Mucosa of stomach (tissue), 1 donor: ENCODE data around the gene ROCK2.
A peak's percentile ranks its signal among the peaks of the same experiment; 100 is the strongest.

ENCODE experiments used
- H3K27me3 ChIP-seq: one replicate; pipeline ENCODE4 v1.7.0; 2013; ENCODE audit warnings: mild to moderate bottlenecking, low read length; ENCODE audit not compliant: control insufficient read depth, insufficient read depth
- H3K36me3 ChIP-seq: one replicate; pipeline ENCODE4 v1.7.0; 2013; ENCODE audit warnings: low read length; ENCODE audit not compliant: control insufficient read depth, insufficient read depth
- H3K4me1 ChIP-seq: one replicate; pipeline ENCODE4 v1.7.0; 2013; ENCODE audit warnings: mild to moderate bottlenecking, low read length; ENCODE audit not compliant: control insufficient read depth, insufficient read depth
- H3K4me3 ChIP-seq: one replicate; pipeline ENCODE4 v1.7.0; 2013; ENCODE audit warnings: low read length
- H3K9ac ChIP-seq: one replicate; pipeline ENCODE4 v1.7.0; 2013; ENCODE audit warnings: mild to moderate bottlenecking, low read length, moderate library complexity
- H3K9me3 ChIP-seq: one replicate; pipeline ENCODE4 v1.7.0; 2013; ENCODE audit warnings: mild to moderate bottlenecking, low read length, moderate library complexity; ENCODE audit not compliant: control insufficient read depth
- donor health status: Pancreatic carcinoma.

ROCK2 gene

DNA sequence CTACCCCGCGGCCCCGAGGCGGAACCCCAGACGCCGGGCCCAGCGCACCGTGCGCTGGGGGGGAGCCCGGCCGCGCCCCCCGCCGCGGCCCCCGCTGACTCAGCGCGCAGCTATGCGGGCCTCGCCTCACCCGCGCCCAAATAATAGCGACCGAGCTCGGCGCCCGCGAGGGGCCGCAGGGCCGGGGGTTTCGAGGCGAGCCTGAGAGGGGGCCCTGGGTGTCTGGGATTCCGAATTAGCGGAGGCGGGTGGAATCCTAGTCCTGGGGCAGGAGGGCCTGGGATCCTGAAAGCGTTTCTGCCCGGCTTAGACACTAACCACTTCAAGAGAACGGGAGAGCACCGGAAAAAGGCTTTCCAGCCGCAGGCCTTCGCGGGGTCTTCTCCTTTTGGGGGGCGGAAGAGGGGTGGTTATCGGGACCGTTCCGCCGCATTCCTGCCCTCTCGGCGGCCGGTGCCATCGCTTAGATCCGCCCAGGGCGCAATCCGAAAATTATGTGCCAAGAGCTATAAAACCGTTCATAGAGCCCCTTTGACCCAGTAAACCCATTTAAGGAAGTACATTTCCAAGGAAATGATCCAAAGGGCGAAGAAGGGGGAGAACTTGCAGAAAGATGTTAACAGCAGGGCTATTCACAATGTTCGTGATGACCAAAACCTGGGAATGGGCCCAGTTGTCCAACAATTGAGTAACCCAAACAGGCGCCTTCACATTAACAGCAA is 681 bp upstream of the ROCK2 start:
- H3K4me3 ChIP-seq: peak overlapping the region; percentile 88
- H3K4me1 ChIP-seq: peaks cover 12% of the 10 kb centered on the region
- no peaks in the 10 kb centered on the region for H3K36me3 ChIP-seq
- H3K9ac ChIP-seq: peak overlapping the region; percentile 92
- H3K9me3 ChIP-seq: no peaks in the 10 kb centered on the region
- H3K27me3 ChIP-seq: no peaks in the 10 kb centered on the region

DNA sequence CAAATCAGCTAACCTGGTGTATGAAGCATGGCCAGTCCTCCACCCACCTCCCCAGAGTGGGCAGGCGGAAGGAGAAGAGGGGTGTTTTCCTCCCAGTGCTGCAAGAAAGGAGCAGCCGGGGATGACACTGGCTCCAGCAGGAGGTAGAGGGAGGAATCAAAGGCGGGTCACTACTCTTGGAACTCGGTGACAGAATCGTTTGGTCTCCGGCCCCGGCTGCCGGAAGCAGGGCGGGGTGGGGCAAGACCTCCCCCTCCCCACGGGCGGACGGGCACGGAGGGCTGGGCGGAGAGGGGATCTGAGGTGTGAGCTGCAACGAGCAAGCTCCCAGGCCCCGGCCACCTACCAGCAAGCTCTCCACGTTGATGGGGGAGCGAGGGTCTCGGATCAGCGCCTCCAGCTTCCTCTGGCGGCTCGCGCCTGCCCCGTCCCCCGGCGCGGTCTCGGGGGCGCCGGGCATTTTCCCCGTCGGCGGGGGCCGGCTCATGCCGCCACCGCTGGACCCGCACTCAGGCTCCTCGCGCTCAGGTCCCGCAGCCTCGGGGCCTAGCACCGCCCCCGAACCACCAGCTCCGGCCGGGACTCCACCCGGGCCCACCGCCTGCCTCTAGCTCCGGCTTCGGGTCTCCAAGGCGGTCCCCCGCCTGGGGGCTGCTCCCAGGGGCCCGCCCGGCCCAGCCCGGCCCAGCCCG is 640 bp downstream of the ROCK2 start:
- Histone ChIP-seq H3K36me3 (no peaks in the 10 kb centered on the region), H3K4me3 (peak overlapping the region; percentile 75), H3K9ac (peak overlapping the region; percentile 90), H3K4me1 (peaks cover 19% of the 10 kb centered on the region), H3K27me3 (no peaks in the 10 kb centered on the region), H3K9me3 (no peaks in the 10 kb centered on the region)

DNA sequence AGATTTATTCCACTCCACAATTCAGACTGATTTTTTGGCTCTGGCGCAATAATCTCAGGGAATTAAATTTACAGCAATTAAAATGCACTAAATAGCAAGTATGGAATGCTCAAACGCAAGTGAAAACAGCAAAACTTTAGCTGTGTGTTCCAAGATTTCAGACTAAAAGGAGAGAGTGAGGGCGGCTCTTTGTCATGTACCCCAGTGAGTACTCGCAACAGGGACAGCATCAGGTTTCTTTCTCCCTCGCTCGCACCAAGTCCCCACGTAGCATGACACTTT is 1.1 kb downstream of the ROCK2 start:
- no peaks in the 10 kb centered on the region for H3K36me3 ChIP-seq
- peak overlapping the region; percentile 75 for H3K4me3 ChIP-seq
- H3K9me3 ChIP-seq: no peaks in the 10 kb centered on the region
- peaks cover 19% of the 10 kb centered on the region for H3K4me1 ChIP-seq
- H3K9ac ChIP-seq: peak overlapping the region; percentile 90
- no peaks in the 10 kb centered on the region for H3K27me3 ChIP-seq

DNA sequence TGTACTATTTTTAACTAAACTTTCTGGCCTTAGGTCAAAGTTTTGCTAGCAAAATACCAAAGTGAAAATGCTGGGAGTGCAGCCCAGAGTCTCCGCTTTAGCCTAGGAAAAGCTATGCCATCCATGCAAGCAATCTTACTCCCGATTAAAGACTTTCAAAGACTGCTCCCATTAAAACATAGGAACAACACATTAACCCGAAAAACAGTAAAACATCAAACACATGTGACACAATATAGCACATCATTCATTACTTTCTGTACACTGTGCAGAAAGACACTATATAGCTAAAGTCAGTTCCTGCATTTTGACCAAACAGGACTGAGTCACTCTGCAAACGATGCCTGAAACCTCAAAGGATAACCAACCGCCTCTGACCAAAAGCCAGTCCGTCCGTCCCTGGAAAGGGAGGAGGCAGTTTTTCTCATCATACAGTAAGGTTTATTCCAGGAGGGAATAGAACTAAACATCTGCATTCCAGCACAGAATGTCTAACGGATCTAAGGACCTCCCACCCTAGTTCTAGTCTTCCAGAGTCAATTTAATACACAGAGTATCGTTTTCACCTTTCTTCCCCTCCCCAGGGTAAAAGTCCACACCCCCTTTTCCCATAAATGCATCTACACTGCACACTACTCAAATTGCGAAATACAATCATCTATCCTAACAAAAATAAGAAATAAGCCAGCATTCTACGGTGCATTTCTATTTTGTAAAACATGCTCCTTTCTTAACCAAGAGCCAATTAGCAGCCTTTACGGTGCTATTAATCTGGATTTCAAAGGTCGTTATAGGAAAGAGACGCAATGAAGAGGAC is 1.7 kb downstream of the ROCK2 start:
- Histone ChIP-seq H3K9me3 (no peaks in the 10 kb centered on the region), H3K36me3 (no peaks in the 10 kb centered on the region), H3K27me3 (no peaks in the 10 kb centered on the region), H3K4me1 (peaks cover 19% of the 10 kb centered on the region), H3K4me3 (peak overlapping the region; percentile 75), H3K9ac (peak overlapping the region; percentile 90)

DNA sequence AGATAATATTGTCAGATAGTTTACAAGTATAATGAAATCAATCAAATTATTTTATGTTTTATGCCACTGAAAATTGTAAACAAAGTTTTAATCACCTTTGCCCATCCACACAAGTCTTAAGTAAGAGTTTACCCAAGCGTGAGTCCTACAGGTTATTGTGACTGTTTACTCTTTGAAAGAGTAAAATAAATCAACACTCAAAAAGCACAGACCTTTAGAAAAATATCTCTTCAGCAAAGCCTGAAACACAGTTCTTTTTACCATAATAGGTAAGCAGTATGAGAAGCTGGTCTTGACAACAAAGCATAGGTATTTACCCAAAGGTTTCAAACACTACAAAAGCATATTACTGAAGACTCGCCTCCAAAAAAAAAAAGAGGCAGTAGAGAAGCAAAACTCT is 3.7 kb downstream of the ROCK2 start:
- H3K4me1 ChIP-seq: peaks cover 16% of the 10 kb centered on the region
- no peak overlapping the region for H3K9ac ChIP-seq
- no peaks in the 10 kb centered on the region for H3K9me3 ChIP-seq
- no peaks in the 10 kb centered on the region for H3K36me3 ChIP-seq
- H3K27me3 ChIP-seq: no peaks in the 10 kb centered on the region
- no peak overlapping the region for H3K4me3 ChIP-seq

DNA sequence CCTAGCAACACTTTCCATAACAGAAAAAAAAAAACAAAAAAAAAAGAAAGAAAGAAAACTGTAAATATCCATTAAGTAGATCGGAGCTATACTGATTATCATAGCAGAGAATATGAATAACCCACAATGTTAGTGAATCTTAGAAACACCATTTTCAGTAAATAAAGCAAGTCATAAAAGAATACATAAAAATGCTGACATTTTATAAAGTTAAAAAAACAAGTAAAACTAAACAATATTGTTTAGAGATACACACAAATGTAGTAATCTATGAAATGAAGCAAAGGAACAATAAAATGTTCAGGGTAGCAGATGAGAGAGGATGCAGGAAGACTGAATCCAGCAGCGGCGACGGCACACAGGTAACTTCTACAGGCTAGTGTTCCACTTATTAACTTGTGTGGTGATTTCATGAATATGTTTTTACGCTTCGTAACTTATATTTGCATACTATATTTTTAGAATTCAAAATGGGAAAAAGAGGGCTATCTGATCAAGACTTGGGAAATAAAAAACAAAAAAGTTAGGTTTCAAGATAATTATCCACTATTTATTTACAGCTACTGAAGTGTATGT is 4.8 kb downstream of the ROCK2 start:
- H3K4me3 ChIP-seq: no peak overlapping the region
- H3K4me1 ChIP-seq: peaks cover 10% of the 10 kb centered on the region
- H3K9me3 ChIP-seq: no peaks in the 10 kb centered on the region
- H3K9ac ChIP-seq: no peak overlapping the region
- H3K27me3 ChIP-seq: no peaks in the 10 kb centered on the region
- no peaks in the 10 kb centered on the region for H3K36me3 ChIP-seq

DNA sequence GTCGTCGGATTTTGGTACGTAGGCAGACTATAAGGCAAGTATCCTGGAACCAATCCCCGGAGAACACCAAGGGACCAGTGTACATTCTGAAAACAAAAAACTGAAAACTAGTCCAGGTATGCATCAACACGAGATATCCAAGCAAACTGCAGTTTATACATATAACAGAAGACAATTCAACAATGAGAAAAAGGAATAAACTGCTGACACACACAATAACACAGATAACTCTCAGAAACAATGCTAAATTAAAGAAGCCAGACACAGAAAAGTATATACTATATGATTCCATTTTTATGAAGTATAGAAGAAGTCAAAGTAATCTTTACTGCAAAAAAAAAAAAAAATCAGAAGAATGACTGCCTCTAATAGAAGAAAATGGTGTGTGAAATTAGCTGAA is 5.9 kb downstream of the ROCK2 start:
- H3K9me3 ChIP-seq: no peaks in the 10 kb centered on the region
- H3K27me3 ChIP-seq: no peaks in the 10 kb centered on the region
- H3K4me3 ChIP-seq: no peak overlapping the region
- no peak overlapping the region for H3K9ac ChIP-seq
- no peaks in the 10 kb centered on the region for H3K36me3 ChIP-seq
- peaks cover 17% of the 10 kb centered on the region for H3K4me1 ChIP-seq

DNA sequence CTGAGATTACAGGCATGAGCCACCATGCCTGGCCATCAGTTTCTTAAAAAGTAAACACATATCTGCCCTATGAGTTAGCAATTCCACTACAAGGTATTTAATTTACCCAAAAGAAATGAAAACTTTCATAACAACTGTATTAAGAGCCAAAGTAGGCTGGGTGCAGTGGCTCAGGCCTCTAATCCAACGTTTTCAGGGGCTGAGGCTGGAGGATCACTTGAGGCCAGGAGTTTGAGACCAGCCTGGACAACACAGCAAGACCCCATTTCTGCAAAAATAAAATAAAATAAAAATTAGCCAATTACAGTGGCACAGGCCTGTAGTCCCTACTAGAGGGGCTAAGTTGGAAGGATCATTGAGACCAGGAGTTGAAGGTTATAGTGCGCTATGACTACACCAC is 6.5 kb downstream of the ROCK2 start:
- H3K9me3 ChIP-seq: no peaks in the 10 kb centered on the region
- H3K9ac ChIP-seq: no peak overlapping the region
- no peak overlapping the region for H3K4me3 ChIP-seq
- no peaks in the 10 kb centered on the region for H3K36me3 ChIP-seq
- H3K27me3 ChIP-seq: no peaks in the 10 kb centered on the region
- peaks cover 17% of the 10 kb centered on the region for H3K4me1 ChIP-seq

DNA sequence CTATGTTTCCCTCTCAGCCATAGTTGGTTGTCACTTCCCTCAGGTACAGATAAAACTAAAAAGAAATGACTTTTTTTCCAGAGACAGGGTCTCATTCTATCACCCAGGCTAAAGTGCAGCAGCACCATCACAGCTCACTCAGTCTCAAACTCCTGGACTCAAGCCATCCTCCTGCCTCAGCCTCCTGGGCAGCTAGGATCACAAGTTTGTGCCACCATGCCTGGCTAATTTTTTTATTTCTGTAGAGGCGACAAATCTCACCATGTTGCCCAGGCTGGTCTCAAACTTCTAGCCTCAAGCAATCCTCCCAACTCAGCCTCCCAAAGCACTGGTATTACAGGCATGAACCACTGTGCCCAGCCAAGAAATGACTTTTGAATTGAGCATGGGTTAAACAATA is 8.2 kb downstream of the ROCK2 start:
- H3K27me3 ChIP-seq: no peaks in the 10 kb centered on the region
- no peaks in the 10 kb centered on the region for H3K36me3 ChIP-seq
- H3K9me3 ChIP-seq: no peaks in the 10 kb centered on the region
- peaks cover 17% of the 10 kb centered on the region for H3K4me1 ChIP-seq
- no peak overlapping the region for H3K4me3 ChIP-seq
- H3K9ac ChIP-seq: no peak overlapping the region

DNA sequence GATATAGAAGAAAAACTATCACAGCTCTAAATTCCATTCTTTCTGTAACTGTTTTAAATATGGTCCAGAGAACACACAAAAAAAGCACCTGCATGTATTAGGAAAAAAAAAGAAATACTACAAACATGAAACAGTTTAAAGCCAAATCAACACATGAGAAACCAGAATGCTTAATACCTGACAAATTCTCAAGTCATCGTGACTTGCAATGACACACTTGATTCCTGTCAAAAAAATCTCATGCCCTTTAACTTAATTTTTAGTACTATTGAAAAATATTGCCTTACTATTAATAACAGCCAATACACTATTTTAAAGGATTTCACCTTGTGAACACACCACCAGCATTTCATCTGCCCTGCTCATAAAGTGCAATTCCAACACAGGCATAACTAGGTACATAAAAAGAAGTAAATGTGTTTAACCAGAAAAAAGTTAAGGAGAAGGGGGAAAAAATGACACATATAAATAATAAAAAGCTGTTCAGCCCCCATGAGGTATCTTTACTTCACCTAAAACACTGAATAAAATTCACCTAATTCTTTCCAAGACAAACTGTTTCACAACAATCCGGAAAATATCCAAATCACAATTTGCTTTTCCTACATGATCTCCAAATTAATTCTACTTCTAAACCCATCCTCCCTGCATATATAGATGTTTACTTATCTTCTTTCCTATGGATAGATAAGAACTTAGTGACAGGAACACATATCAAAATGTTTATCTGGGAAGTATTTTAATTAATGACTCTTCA is 10.8 kb downstream of the ROCK2 start:
- Histone ChIP-seq H3K27me3 (no peaks in the 10 kb centered on the region), H3K9me3 (no peaks in the 10 kb centered on the region), H3K36me3 (no peaks in the 10 kb centered on the region), H3K9ac (no peak overlapping the region), H3K4me1 (peaks cover 8% of the 10 kb centered on the region), H3K4me3 (no peak overlapping the region)

DNA sequence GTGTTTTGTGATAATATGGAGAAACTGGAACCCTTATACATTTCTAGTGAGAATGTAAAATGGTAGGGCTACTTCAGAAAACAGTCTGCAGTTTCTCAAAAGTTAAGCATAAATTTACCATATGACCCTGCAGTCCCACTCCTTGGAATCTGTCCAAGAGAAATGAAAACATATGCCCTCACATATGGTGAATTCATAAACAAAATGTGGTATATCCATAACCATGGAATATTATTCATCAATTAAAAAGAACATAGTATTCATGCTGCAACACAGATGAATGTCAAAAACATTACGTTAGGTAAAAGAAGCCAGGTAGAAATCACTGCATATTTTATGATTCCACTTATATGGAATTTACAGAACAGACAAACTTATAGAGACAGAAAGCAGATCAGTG is 11.8 kb downstream of the ROCK2 start:
- Histone ChIP-seq H3K4me3 (no peak overlapping the region), H3K9me3 (no peaks in the 10 kb centered on the region), H3K36me3 (no peaks in the 10 kb centered on the region), H3K27me3 (no peaks in the 10 kb centered on the region), H3K4me1 (peaks cover 8% of the 10 kb centered on the region), H3K9ac (no peak overlapping the region)
